ENCODE measurements around the gene DLL3.

GRCh38 chr19:39501340-39501739 lies 2.6 kb downstream of the DLL3 start:
- no peak for TF ChIP-seq POLR2A (IDR thresholded peaks at IDR 0.05)
- TF ChIP-seq CTCF (IDR thresholded peaks at IDR 0.05) = no peak
- no peak for TF ChIP-seq EP300 (IDR thresholded peaks at IDR 0.05; ENCODE audit: low read depth)
